Renal cortical epithelial cell (primary cell): ENCODE data around the gene ADCY5. TPM values are rescaled to one million over a fixed set of nuclear protein-coding genes. Genes with fewer than 3 reads are reported as not detected.
A peak's percentile ranks its signal among the peaks of the same experiment; 100 is the strongest.

Experiments used
- DNase-seq: peaks from one replicate; pipeline ENCODE4 v3.0.0-alpha.2; 2011; ENCODE audit warnings: low read depth
- total RNA-seq: library from RNA; depleted of rRNA; stranded (reverse); fragments of >200 nt; gene quantifications from 2 replicates; pipeline ENCODE4 v1.2.3, GENCODE V29; 2014

ADCY5 gene
- total RNA-seq, 1 donor from 2014 or later, result 0.99 TPM

DNA sequence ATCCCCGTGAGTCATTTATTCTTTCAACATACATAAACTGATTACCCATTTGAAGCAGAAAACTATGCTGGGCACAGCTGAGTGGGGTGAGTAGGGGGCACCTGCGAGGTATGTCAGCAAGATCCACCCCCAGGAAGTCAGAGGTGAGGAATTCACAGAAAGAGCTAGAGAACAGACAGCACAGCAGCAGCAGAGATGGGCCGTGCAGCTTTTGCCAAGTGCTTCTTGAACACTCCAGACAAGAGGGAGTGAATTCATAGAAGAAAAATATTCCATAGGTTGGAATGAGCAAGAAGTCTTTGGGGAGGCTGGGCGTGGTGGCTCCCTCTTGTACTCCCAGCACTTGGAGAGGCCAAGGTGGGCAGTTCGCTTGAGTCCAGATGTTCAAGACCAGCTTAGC is 9.4 kb upstream of the ADCY5 start:
- no peak for DNase-seq

DNA sequence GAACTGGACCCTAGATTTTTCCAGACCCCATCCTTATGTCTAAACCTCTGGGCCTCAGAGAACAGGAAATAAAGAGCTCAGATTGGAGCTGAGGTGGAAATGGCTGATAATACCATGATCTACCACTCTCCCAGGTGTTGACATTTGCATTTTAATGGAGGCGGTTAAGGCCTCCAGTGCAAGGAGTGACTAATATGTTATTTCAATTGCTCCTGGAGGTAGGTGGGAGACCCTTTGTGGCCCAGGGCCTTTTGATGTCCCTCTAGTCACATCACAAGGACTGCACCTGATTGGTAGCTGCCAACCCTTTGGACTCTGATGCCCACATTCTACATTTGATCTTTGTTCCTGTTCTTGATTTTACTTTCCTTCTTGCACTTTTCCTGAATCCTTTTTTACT is 9.0 kb upstream of the ADCY5 start:
- DNase-seq, result peak; percentile 50

- no peak for DNase-seq
Measured at GRCh38 chr3:123453675-123454074, 4.8 kb upstream of the ADCY5 start.

DNA sequence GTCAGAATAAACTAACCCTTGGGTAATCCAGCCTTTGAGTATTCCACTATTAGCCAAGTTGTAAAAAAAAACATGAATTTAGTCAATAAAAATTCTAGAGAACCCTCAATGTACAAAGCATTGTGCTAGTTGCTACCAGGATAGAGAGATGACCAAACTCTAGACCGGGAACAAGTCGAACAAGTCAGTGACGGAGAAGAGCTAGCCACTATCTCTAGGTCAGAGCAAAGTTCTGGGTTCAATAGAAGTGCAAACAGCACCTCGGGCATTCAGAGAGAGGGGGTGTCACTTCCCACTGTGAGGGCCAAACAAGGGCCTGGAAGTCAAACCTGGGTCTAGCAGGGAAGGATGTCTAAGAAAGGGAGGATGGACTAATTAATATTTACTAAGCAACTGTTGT is 2.3 kb upstream of the ADCY5 start:
- no peak for DNase-seq

- DNase-seq, result no peak
Measured at GRCh38 chr3:123449997-123450604, 1.2 kb upstream of the ADCY5 start.

DNA sequence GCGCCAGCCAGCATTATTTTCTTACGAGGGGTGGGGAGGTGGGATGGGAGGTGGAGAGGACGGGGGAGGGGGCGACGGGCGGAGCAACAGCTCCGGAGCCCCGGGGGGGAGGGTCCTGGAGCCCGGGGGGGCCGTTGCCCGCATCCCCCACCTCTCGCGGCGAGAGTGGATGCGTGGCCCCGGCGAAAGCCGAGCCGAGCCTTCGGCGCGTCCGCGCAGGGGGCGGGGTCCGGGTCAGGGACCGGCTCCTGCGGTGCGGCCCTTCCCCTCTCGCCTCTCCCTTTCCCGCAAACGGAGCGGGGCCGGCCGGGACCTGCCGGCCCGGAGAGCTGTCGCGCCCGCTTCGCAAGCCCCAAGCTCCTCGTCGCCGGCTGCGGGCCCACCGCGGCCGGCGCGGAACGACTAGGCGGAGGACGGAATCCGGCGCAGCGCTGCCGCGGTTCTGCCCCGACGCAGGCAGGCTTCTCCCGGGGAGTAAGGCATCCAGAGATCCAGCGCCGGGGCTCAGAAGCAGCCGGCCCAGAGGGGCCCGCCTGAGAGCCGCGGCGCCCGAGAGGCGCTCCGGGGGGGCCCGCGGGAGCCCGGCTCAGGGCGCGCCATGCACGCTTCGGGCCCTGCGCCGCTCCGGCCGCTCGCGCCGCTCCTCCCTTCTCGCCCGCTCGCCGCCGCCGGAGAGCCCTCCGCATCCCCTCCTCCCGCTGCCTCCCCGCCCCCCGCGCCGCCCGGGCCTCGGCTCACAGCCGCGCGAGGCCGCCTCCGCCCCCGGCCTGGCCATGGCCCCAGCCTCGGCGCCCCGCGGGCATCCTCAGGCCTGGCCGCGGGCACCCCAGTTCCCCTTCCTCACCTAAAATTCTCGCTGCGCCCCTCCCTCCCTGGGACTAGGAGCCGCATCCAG is 459 bp upstream of the ADCY5 start:
- no peak for DNase-seq

- no peak for DNase-seq
Measured at GRCh38 chr3:123447749-123448517, 957 bp downstream of the ADCY5 start.

DNA sequence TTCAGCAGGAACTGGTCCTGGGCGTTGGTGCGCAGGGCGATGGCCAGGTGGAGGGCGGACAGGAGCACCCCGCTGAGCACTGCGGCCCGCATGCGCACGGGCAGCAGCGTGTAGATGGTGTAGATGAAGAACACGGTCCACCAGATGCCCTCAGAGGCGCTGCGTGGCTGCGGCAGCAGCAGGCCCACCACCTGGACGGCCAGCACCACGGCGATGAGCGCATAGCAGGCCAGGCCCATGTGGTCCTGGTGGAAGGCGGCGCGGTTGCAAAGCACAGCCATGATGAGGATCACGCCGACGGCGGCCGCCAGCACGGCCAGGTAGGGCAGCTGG is 1.5 kb downstream of the ADCY5 start:
- DNase-seq, result no peak

DNA sequence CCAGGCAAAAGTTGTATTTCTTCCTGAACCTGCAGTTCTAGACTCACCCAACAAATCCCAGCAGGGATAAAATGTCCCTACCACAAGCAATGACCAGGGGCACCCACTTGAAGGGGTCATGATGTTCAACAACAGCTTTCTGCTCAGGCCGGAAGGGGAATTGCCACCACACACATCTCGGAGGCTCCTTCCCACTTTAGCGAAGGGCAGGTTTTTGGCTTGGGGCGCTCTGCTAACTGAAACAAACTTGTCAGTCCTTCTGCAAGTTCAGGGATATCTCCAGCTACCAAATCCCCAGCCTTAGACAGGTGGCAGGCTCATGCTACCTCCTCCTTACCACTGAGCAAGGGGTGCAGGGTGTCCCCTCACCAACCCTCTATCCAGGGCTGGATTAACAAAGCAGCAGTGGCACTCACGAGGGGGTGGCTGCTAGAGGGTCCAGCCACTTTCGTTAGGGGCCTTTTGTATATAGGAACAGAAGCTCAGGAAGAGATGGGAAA is 2.2 kb downstream of the ADCY5 start:
- no peak for DNase-seq

DNA sequence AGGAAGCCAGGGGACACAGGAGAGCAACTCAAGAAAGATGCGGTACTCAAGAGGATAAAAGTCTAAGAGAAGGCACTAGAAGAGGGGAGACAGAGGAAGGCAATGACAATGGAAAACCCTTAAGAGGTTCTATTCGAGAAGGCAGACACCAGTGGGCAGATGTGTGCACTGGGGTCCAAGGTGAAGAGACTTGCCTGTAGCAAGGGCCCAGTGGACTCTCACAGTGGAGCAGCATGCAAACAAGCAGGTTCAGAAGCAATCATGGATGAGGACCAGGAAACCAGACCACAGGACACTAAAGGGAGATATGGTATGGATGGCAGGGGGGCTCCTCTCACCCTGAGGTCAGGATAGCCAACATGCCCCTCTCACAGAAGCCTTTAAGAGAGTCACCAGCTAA is 2.7 kb downstream of the ADCY5 start:
- no peak for DNase-seq

GRCh38 chr3:123445702-123446101 is 3.2 kb downstream of the ADCY5 start:
- no peak for DNase-seq

GRCh38 chr3:123444744-123445143 is 4.1 kb downstream of the ADCY5 start:
- no peak for DNase-seq

- DNase-seq, result no peak
Measured at GRCh38 chr3:123444023-123444422, 4.9 kb downstream of the ADCY5 start.

GRCh38 chr3:123442908-123443307 is 6.0 kb downstream of the ADCY5 start:
- DNase-seq, result no peak

- no peak for DNase-seq
Measured at GRCh38 chr3:123442125-123442524, 6.8 kb downstream of the ADCY5 start.

DNA sequence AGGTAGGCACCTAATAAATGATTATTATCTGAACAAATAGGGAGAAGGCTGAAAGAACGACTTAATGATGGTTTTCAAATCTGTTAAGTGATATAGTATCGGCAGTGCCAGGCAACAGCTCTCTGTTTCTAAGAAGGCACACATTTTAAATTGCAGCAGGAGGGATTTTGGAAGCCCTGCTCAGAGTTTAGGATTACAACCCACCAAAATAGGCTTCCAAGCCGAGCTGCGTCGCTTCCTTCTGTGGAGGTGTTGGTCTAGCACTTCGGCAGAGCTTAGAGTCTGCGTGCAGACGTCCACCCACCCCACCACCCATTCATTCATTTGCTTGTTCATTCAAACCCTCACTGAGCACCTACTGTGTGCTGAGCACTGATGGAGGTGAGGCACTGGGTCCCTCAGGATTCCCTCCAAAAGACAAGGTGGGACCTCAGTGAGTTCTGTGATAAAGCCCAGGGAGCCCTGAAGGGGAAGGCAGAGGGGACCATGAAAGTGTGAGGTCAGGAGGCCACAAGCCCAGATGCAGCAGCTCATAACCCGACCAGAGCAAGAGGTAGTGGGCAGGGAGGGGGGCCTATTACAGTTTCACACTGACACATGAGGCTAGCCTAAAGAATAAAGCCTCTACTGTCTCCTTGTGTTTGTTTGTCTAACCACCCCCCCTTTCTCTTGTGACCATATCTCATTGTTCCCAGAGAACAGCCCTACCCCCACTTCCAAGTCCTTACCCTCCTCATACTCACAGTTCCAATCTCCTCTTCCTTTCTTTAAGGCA is 8.9 kb downstream of the ADCY5 start:
- no peak for DNase-seq

DNA sequence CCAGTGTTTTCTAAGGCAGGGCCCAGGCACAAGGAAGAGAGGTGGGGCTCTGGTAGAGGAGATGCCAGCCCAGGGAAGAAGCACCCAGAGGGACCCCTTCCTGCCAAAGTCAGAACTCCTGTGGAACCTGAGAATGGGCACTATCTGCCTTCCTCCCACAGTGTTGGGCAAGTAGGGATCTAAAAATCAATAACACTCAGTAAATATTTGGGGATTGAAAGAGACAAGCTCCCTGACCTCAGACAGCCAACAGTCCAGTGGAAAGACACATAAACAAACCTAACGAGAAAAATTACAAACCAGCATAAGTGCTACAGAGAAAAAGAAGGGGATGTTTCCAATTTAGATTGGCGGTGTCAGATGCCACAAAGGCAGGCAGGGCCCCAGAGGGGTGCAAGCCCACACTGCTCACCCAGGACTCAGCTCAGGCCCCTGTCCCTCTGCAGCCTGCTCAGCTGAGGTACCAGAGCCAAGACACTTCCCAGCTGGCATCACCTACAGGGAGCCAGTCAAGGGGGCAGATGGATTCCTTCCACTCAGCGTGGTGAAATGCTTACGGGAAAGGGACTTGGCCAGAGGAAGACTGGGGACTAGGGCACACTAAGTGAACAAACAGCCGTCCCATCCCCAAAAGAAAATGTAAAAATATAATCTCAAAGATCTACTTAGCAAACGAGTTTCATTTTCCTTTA is 15.9 kb downstream of the ADCY5 start:
- no peak for DNase-seq

DNA sequence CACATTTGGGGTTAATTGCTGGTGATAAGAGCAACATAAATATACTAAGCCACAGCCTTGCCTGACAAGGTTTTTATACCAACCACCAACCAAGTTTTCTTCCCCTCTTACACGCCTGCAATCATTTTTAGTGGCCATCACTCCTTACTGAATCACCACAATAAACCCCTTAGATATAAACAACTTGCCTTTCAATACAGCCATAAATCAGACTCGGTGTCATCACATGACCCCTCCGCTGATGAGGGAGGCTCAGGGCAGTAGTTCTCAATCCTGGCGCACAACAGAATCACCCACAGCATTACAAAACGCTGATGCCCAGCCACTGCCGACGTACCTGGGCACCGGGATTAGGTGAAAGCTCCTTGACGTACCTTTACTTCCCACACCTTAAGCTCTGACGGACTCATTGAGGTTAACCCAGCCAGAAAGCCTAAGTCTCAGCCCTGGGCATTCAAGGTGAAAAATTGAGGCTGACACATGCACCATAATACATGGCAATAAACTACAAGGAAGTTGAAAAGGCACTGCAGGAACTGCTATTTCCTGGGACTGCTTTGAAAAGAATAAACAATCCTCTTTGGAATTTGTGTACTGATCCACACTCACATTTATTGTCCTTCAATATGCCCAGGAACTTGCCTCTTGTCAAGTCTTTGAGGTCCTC is 17.1 kb downstream of the ADCY5 start:
- DNase-seq, result peak; percentile 68

DNA sequence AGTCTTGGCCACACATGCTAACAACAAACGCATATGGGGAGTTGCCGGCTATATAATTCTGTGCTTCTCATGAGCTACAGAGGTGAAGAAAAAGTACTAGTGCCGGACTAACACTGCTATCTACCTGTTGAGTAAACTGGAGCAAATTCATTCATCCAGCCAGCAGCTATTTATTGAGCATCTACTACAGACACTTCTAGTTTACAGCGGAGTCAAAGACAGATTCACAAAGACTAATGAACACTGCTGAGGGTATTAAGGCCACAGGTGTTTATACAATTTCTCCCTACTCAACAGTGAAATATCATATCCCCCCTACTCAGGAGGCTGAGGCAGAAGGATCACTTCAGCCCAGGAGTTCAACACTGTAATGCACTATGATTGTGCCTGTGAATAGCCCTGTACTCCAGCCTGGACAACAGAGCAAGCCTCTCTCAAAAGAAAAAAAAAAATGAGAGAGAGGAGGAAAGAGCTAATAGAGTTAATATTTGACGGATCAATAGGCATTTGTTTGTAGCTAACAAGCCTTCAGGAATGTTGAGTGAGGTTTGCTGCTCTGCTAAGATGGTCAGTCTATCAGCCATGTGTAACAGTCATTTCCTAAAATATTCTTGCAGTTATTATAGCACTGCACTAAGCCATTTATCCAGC is 17.8 kb downstream of the ADCY5 start:
- DNase-seq, result peak; percentile 94

GRCh38 chr3:123430266-123430665 is 18.6 kb downstream of the ADCY5 start:
- DNase-seq, result no peak
